H9 (cell line): ENCODE measurements around the gene GCM1. TPM values are rescaled to one million over a fixed set of nuclear protein-coding genes. Genes with fewer than 3 reads are reported as not detected.

Source experiments
- DNase-seq: peaks from one replicate; pipeline ENCODE4 v3.0.0-alpha.2; 2017
- H2AFZ ChIP-seq: one replicate; pipeline ENCODE4 v1.6.1; 2013; ENCODE audit warnings: mild to moderate bottlenecking, low read length, control low read depth, moderate library complexity
- H2AK5ac ChIP-seq: 2 replicates; pipeline ENCODE4 v1.6.1; 2013; ENCODE audit warnings: low read length, control low read depth, mixed read lengths; ENCODE audit not compliant: insufficient read length
- H2BK120ac ChIP-seq: one replicate; pipeline ENCODE4 v1.6.1; 2013; ENCODE audit warnings: low read depth, mild to moderate bottlenecking, low read length, control low read depth, inconsistent platforms; ENCODE audit not compliant: poor library complexity, severe bottlenecking
- H2BK12ac ChIP-seq: 2 replicates; pipeline ENCODE4 v1.6.1; 2013; ENCODE audit warnings: low read length, control low read depth, mixed read lengths, low read depth; ENCODE audit not compliant: insufficient read length
- H2BK15ac ChIP-seq: 2 replicates; pipeline ENCODE4 v1.6.1; 2013; ENCODE audit warnings: low read depth, low read length, control low read depth
- H2BK20ac ChIP-seq: one replicate; pipeline ENCODE4 v1.6.1; 2013; ENCODE audit warnings: low read depth, mild to moderate bottlenecking, low read length, control low read depth, inconsistent platforms; ENCODE audit not compliant: poor library complexity, severe bottlenecking
- H2BK5ac ChIP-seq: 2 replicates; pipeline ENCODE4 v1.6.1; 2013; ENCODE audit warnings: low read length, control low read depth, mixed read lengths; ENCODE audit not compliant: insufficient read length
- H3K14ac ChIP-seq: 2 replicates; pipeline ENCODE4 v1.6.1; 2013; ENCODE audit warnings: low read length, control low read depth; ENCODE audit not compliant: insufficient read depth
- H3K18ac ChIP-seq: 2 replicates; pipeline ENCODE4 v1.6.1; 2013; ENCODE audit warnings: low read depth, mild to moderate bottlenecking, mixed read lengths, low read length, control low read depth; ENCODE audit not compliant: insufficient read length
- H3K23ac ChIP-seq: 2 replicates; pipeline ENCODE4 v1.6.1; 2013; ENCODE audit warnings: low read length, control low read depth, mixed read lengths, low read depth; ENCODE audit not compliant: insufficient read length
- H3K23me2 ChIP-seq: 2 replicates; pipeline ENCODE4 v1.6.1; 2013; ENCODE audit warnings: low read depth, mild to moderate bottlenecking, mixed read lengths, low read length, control low read depth; ENCODE audit not compliant: insufficient read length, poor library complexity, severe bottlenecking
- H3K27ac ChIP-seq: 2 replicates; pipeline ENCODE4 v1.5.1; 2013; ENCODE audit warnings: low read length, control low read depth, mixed read lengths, low read depth; ENCODE audit not compliant: insufficient read length
- H3K27me3 ChIP-seq: 2 replicates; pipeline ENCODE4 v1.6.1; 2013; ENCODE audit warnings: low read length, control low read depth, inconsistent platforms; ENCODE audit not compliant: insufficient read depth
- H3K4ac ChIP-seq: 2 replicates; pipeline ENCODE4 v1.6.1; 2013; ENCODE audit warnings: low read depth, mild to moderate bottlenecking, control low read depth, inconsistent platforms, low read length, moderate library complexity
- H3K4me1 ChIP-seq: 2 replicates; pipeline ENCODE4 v1.6.1; 2013; ENCODE audit warnings: low read length, control low read depth, inconsistent platforms; ENCODE audit not compliant: insufficient read depth
- H3K4me2 ChIP-seq: 2 replicates; pipeline ENCODE4 v1.6.1; 2013; ENCODE audit warnings: low read length, control low read depth, mixed read lengths; ENCODE audit not compliant: insufficient read length, insufficient read depth
- H3K56ac ChIP-seq: 2 replicates; pipeline ENCODE4 v1.6.1; 2013; ENCODE audit warnings: low read depth, mild to moderate bottlenecking, mixed read lengths, low read length, control low read depth; ENCODE audit not compliant: insufficient read length
- H3K79me1 ChIP-seq: 2 replicates; pipeline ENCODE4 v1.6.1; 2013; ENCODE audit warnings: low read depth, mild to moderate bottlenecking, moderate library complexity, low read length, control low read depth, inconsistent platforms; ENCODE audit not compliant: insufficient read depth, poor library complexity, severe bottlenecking
- H3K79me2 ChIP-seq: 2 replicates; pipeline ENCODE4 v1.6.1; 2013; ENCODE audit warnings: low read length, control low read depth, inconsistent platforms; ENCODE audit not compliant: insufficient read depth
- H3K9ac ChIP-seq: 2 replicates; pipeline ENCODE4 v1.6.1; 2013; ENCODE audit warnings: low read length, control low read depth, mixed read lengths; ENCODE audit not compliant: insufficient read length; ENCODE audit errors: extremely low read depth
- H3K9me3 ChIP-seq: one replicate; pipeline ENCODE4 v1.6.1; 2013; ENCODE audit warnings: low read depth, low read length, inconsistent platforms; ENCODE audit not compliant: control insufficient read depth
- H3T11ph ChIP-seq: one replicate; pipeline ENCODE4 v1.6.1; 2013; ENCODE audit warnings: mild to moderate bottlenecking, low read length, control low read depth, inconsistent platforms
- H4K20me1 ChIP-seq: one replicate; pipeline ENCODE4 v1.6.1; 2013; ENCODE audit not compliant: control insufficient read depth, insufficient read length, insufficient read depth
- H4K5ac ChIP-seq: 2 replicates; pipeline ENCODE4 v1.6.1; 2013; ENCODE audit warnings: low read depth, mild to moderate bottlenecking, mixed read lengths, low read length, control low read depth; ENCODE audit not compliant: insufficient read length
- H4K8ac ChIP-seq: replicated peaks from 2 replicates; pipeline ENCODE4 v1.6.1; 2013; ENCODE audit warnings: low read length, control low read depth, mixed read lengths, low read depth; ENCODE audit not compliant: insufficient read length
- H4K91ac ChIP-seq: 2 replicates; pipeline ENCODE4 v1.6.1; 2013; ENCODE audit warnings: low read depth, mild to moderate bottlenecking, moderate library complexity, mixed read lengths, low read length, control low read depth; ENCODE audit not compliant: insufficient read length
- H3K27ac Mint-ChIP-seq, 3 experiments: 2 replicates in 2 of 3; 3 replicates in 1 of 3; pipeline ENCODE4 v1.8.0; 2020 to 2021; ENCODE audit warnings: mixed read lengths in 3 of 3, mild to moderate bottlenecking in 1 of 3, moderate library complexity in 1 of 3
- H3K27me3 Mint-ChIP-seq: 2 replicates; pipeline ENCODE4 v1.8.0; 2021; ENCODE audit warnings: low read depth, mild to moderate bottlenecking, moderate library complexity, mixed read lengths
- H3K36me3 Mint-ChIP-seq, 3 experiments: 2 replicates in 2 of 3; 3 replicates in 1 of 3; pipeline ENCODE4 v1.8.0; 2020 to 2021; ENCODE audit warnings: low read depth in 3 of 3, mixed read lengths in 3 of 3; ENCODE audit not compliant: insufficient read depth in 1 of 3
- H3K4me1 Mint-ChIP-seq, 2 experiments: 2 replicates each; pipeline ENCODE4 v1.8.0; 2020; ENCODE audit warnings: mixed read lengths in 2 of 2
- H3K4me3 Mint-ChIP-seq, 2 experiments: 2 replicates in 1 of 2; 3 replicates in 1 of 2; pipeline ENCODE4 v1.8.0; 2020 to 2021; ENCODE audit warnings: mild to moderate bottlenecking in 2 of 2, mixed read lengths in 2 of 2, moderate library complexity in 1 of 2
- H3K9me3 Mint-ChIP-seq, 2 experiments: 2 replicates in 1 of 2; 3 replicates in 1 of 2; pipeline ENCODE4 v1.8.0; 2020; ENCODE audit warnings: mild to moderate bottlenecking in 2 of 2, mixed read lengths in 2 of 2, moderate library complexity in 1 of 2
- WGBS: extraction: QIAGEN DNeasy Blood & Tissue Kit; methylation state at CpG from one replicate; pipeline ENCODE4 v1.1.7; 2013; ENCODE audit warnings: missing lambda C conversion rate, low lambda C conversion rate, mixed read lengths; ENCODE audit not compliant: insufficient read length; ENCODE audit errors: extremely low coverage; 5-methylcytosine and 5-hydroxymethylcytosine counted together
- total RNA-seq: library from RNA; stranded (reverse); gene quantifications from 2 replicates; pipeline ENCODE4 v1.2.1, GENCODE V29; 2021
- TF ChIP-seq, protein P1 (sequence below): fragments of 200-600 bp; sonication (generic); conservative IDR thresholded peaks from 3 replicates; pipeline ENCODE4 v1.8.0; 2021; ENCODE audit warnings: antibody characterized with exemption, mild to moderate bottlenecking

GCM1 gene
- total RNA-seq, 1 experiment from 2014 or later: not detected

DNA sequence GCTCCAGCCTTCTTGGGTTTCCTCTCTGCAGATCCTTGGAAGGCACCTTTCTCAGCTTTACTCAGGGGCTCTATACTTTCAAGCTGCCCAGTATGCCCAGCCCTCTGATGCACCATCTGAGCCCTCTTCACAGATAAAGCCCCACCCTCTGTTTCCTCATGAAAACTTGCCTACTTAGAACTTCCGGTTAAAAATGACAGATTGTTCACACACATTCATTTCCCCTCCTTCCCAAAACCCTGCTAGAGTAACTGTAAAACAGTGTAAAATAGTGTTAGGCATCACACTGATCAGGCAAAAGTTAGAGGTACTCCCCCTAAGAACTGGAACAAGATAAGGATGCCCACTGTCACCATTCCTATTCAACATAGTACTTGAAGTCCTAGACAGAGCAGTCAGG is 14.0 kb upstream of the GCM1 start:
- H2BK5ac ChIP-seq: no peak overlapping the region
- no peaks in the 10 kb centered on the region for H3K4me1 ChIP-seq
- no peak overlapping the region for H2BK20ac ChIP-seq
- no peak overlapping the region for H3T11ph ChIP-seq
- DNase-seq: no peak
- no peak overlapping the region for H2BK12ac ChIP-seq
- no peak overlapping the region for H4K8ac ChIP-seq
- H3K23ac ChIP-seq: no peak overlapping the region
- no peaks in the 10 kb centered on the region for H3K9me3 ChIP-seq
- WGBS: no CpG with 5 or more reads among the region's 1 CpG
- H3K27ac Mint-ChIP-seq: no peak overlapping the region; a peak in 1 of 7 replicates
- H3K9me3 Mint-ChIP-seq: peaks cover 3 to 7% of the 10 kb centered on the region in 2 experiments; a peak in 3 of 5 replicates
- H4K91ac ChIP-seq: no peak overlapping the region
- H3K9ac ChIP-seq: no peak overlapping the region
- no peak overlapping the region for H3K14ac ChIP-seq
- TF ChIP-seq, protein P1, sequence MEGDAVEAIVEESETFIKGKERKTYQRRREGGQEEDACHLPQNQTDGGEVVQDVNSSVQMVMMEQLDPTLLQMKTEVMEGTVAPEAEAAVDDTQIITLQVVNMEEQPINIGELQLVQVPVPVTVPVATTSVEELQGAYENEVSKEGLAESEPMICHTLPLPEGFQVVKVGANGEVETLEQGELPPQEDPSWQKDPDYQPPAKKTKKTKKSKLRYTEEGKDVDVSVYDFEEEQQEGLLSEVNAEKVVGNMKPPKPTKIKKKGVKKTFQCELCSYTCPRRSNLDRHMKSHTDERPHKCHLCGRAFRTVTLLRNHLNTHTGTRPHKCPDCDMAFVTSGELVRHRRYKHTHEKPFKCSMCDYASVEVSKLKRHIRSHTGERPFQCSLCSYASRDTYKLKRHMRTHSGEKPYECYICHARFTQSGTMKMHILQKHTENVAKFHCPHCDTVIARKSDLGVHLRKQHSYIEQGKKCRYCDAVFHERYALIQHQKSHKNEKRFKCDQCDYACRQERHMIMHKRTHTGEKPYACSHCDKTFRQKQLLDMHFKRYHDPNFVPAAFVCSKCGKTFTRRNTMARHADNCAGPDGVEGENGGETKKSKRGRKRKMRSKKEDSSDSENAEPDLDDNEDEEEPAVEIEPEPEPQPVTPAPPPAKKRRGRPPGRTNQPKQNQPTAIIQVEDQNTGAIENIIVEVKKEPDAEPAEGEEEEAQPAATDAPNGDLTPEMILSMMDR: no peak
- H3K79me1 ChIP-seq: no peaks in the 10 kb centered on the region
- H2BK15ac ChIP-seq: no peak overlapping the region
- H3K36me3 Mint-ChIP-seq: peaks cover 0 to 6% (median 0%) of the 10 kb centered on the region in 3 experiments; a peak in 3 of 7 replicates
- H3K4me2 ChIP-seq: no peak overlapping the region
- no peaks in the 10 kb centered on the region for H3K23me2 ChIP-seq
- H2AFZ ChIP-seq: no peak overlapping the region
- H2AK5ac ChIP-seq: no peak overlapping the region
- H3K4ac ChIP-seq: no peak overlapping the region
- no peak overlapping the region for H4K5ac ChIP-seq
- no peak overlapping the region for H2BK120ac ChIP-seq
- H3K27me3 ChIP-seq: no peaks in the 10 kb centered on the region
- no peaks in the 10 kb centered on the region for H4K20me1 ChIP-seq
- no peak overlapping the region for H3K56ac ChIP-seq
- no peaks in the 10 kb centered on the region for H3K79me2 ChIP-seq
- H3K27me3 Mint-ChIP-seq: no peaks in the 10 kb centered on the region; the same call in 1 of the 2 replicates
- no peak overlapping the region for H3K18ac ChIP-seq
- H3K27ac ChIP-seq: no peak overlapping the region
- H3K4me3 Mint-ChIP-seq: no peak overlapping the region
- no peaks in the 10 kb centered on the region for H3K4me1 Mint-ChIP-seq
